Measurements from ENCODE around the gene BPIFA2.

The BPIFA2 gene

GRCh38 chr20:33139467-33139866, 28.5 kb upstream of the BPIFA2 start:
- TF ChIP-seq CTCF (conservative IDR thresholded peaks at IDR 0.05; ENCODE audit: control insufficient read depth, insufficient read depth, low read depth, low read length), result no peak
- no peak overlapping the region for H3K4me3 ChIP-seq (ENCODE audit: control insufficient read depth, low read depth, low read length)
- DNase-seq (ENCODE audit: low read depth), result no peak

- DNase-seq (ENCODE audit: low read depth), result no peak
- TF ChIP-seq CTCF (conservative IDR thresholded peaks at IDR 0.05; ENCODE audit: control insufficient read depth, insufficient read depth, low read depth, low read length), result no peak
- H3K4me3 ChIP-seq (ENCODE audit: control insufficient read depth, low read depth, low read length), result no peak overlapping the region
These were observed 22.4 kb upstream of the BPIFA2 start for GRCh38 chr20:33145521-33145920.

- no peak overlapping the region for H3K4me3 ChIP-seq (ENCODE audit: control insufficient read depth, low read depth, low read length)
- DNase-seq (ENCODE audit: low read depth), result no peak
- TF ChIP-seq CTCF (conservative IDR thresholded peaks at IDR 0.05; ENCODE audit: control insufficient read depth, insufficient read depth, low read depth, low read length), result no peak
These were observed 20.7 kb upstream of the BPIFA2 start for GRCh38 chr20:33147299-33147698.

- DNase-seq (ENCODE audit: low read depth), result no peak
- no peak for TF ChIP-seq CTCF (conservative IDR thresholded peaks at IDR 0.05; ENCODE audit: control insufficient read depth, insufficient read depth, low read depth, low read length)
- no peak overlapping the region for H3K4me3 ChIP-seq (ENCODE audit: control insufficient read depth, low read depth, low read length)
These were observed 19.9 kb upstream of the BPIFA2 start for GRCh38 chr20:33148040-33148439.

- no peak for DNase-seq (ENCODE audit: low read depth)
- TF ChIP-seq CTCF (conservative IDR thresholded peaks at IDR 0.05; ENCODE audit: control insufficient read depth, insufficient read depth, low read depth, low read length), result no peak
- no peak overlapping the region for H3K4me3 ChIP-seq (ENCODE audit: control insufficient read depth, low read depth, low read length)
These were observed 13.7 kb upstream of the BPIFA2 start for GRCh38 chr20:33154252-33154651.

- no peak for DNase-seq (ENCODE audit: low read depth)
- no peak for TF ChIP-seq CTCF (conservative IDR thresholded peaks at IDR 0.05; ENCODE audit: control insufficient read depth, insufficient read depth, low read depth, low read length)
- H3K4me3 ChIP-seq (ENCODE audit: control insufficient read depth, low read depth, low read length), result no peak overlapping the region
These were observed 9.1 kb upstream of the BPIFA2 start for GRCh38 chr20:33158637-33159385.
